Endodermal cell (in vitro differentiated cells): ENCODE measurements around the gene ZBTB8A. TPM values are rescaled to one million over a fixed set of nuclear protein-coding genes. Genes with fewer than 3 reads are reported as not detected.

Source experiments
- DNase-seq: peaks from one replicate; pipeline ENCODE4 v3.0.0-alpha.2; 2017
- H3K27ac ChIP-seq: 2 replicates; pipeline ENCODE4 v1.5.1; 2013; ENCODE audit warnings: mild to moderate bottlenecking, low read depth, low read length, moderate library complexity
- H3K27me3 ChIP-seq: 2 replicates; pipeline ENCODE4 v1.6.1; 2013; ENCODE audit warnings: mild to moderate bottlenecking, low read length, moderate library complexity; ENCODE audit not compliant: insufficient read depth, control insufficient read depth, poor library complexity, severe bottlenecking
- H3K36me3 ChIP-seq: 2 replicates; pipeline ENCODE4 v1.7.0; 2013; ENCODE audit warnings: mild to moderate bottlenecking, low read length, moderate library complexity; ENCODE audit not compliant: control insufficient read depth, insufficient read depth
- H3K4me1 ChIP-seq: one replicate; pipeline ENCODE4 v1.7.0; 2013; ENCODE audit warnings: low read length; ENCODE audit not compliant: control insufficient read depth, insufficient read depth
- H3K4me3 ChIP-seq: 2 replicates; pipeline ENCODE4 v1.5.1; 2013; ENCODE audit warnings: mild to moderate bottlenecking, low read length, moderate library complexity
- H3K9ac ChIP-seq: 2 replicates; pipeline ENCODE4 v1.6.1; 2013; ENCODE audit warnings: mild to moderate bottlenecking, low read length, moderate library complexity; ENCODE audit not compliant: poor library complexity, severe bottlenecking; ENCODE audit errors: extremely low read depth
- H3K9me3 ChIP-seq: 2 replicates; pipeline ENCODE4 v1.6.1; 2013; ENCODE audit warnings: mild to moderate bottlenecking, low read length, moderate library complexity; ENCODE audit not compliant: control insufficient read depth
- H3K27ac Mint-ChIP-seq: 2 replicates; pipeline ENCODE4 v1.8.0; 2020; ENCODE audit warnings: mixed read lengths
- H3K27me3 Mint-ChIP-seq: 2 replicates; pipeline ENCODE4 v1.8.0; 2021; ENCODE audit warnings: mild to moderate bottlenecking, mixed read lengths; ENCODE audit not compliant: insufficient read depth
- H3K36me3 Mint-ChIP-seq: 2 replicates; pipeline ENCODE4 v1.8.0; 2020; ENCODE audit warnings: low read depth, mixed read lengths
- H3K4me1 Mint-ChIP-seq: 2 replicates; pipeline ENCODE4 v1.8.0; 2020; ENCODE audit warnings: mixed read lengths
- H3K4me3 Mint-ChIP-seq: 2 replicates; pipeline ENCODE4 v1.8.0; 2020; ENCODE audit warnings: mild to moderate bottlenecking, moderate library complexity, mixed read lengths
- H3K9me3 Mint-ChIP-seq: 2 replicates; pipeline ENCODE4 v1.8.0; 2020; ENCODE audit warnings: mild to moderate bottlenecking, mixed read lengths
- WGBS, 2 experiments: methylation state at CpG; one replicate each; pipeline versions ENCODE4 v1.1.5 to v1.1.7; 2013; ENCODE audit warnings: missing lambda C conversion rate in 2 of 2, mixed read lengths in 1 of 2; ENCODE audit not compliant: insufficient coverage in 1 of 2, insufficient read length in 1 of 2; 5-methylcytosine and 5-hydroxymethylcytosine counted together
- total RNA-seq, 2 donors: library from RNA; stranded (reverse); fragmentation: NEBNext Ultra II Directional in 1 of 2; extraction: Animal tissue kit (Norgen Biotek cat#: 25700) in 1 of 2; gene quantifications; 2 replicates in 1 of 2; 3 replicates in 1 of 2; pipeline ENCODE4 v1.2.1, GENCODE V29; 2021
- TF ChIP-seq, protein P1 (sequence below): fragments of 200-600 bp; sonication (generic); conservative IDR thresholded peaks from 2 replicates; pipeline ENCODE4 v1.5.0; 2021; ENCODE audit warnings: antibody characterized with exemption, mild to moderate bottlenecking

ZBTB8A gene
- total RNA-seq, 2 donors from 2014 or later, result 22.6 to 25.3 TPM

DNA sequence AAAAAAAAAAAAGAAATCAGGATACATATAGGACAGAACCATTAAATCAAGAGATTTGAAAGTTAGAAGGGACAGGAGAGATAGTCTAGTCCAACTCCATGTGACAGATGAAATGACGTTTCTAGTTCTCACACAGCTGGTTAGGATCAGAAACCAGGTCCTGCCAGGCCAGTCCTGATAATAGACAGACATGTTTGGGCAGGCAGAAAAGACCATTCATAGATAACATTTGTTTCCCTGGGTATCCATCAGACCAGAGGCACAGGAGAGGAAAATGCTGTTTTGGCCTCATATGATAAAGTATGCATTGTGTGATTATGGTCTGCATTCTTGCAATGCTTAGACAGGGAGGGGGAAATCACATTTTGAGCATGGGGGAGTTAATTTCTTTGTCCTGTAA lies 45.0 kb upstream of the ZBTB8A start:
- H3K4me3 ChIP-seq, result no peak overlapping the region
- Mint-ChIP-seq H3K36me3 (peaks cover 3% of the 10 kb centered on the region), H3K9me3 (no peaks in the 10 kb centered on the region), H3K27ac (no peak overlapping the region), H3K27me3 (no peaks in the 10 kb centered on the region), H3K4me3 (no peak overlapping the region), H3K4me1 (peaks cover 16% of the 10 kb centered on the region)
- H3K36me3 ChIP-seq, result no peaks in the 10 kb centered on the region
- DNase-seq, result no peak
- no peaks in the 10 kb centered on the region for H3K9me3 ChIP-seq
- TF ChIP-seq, protein P1, sequence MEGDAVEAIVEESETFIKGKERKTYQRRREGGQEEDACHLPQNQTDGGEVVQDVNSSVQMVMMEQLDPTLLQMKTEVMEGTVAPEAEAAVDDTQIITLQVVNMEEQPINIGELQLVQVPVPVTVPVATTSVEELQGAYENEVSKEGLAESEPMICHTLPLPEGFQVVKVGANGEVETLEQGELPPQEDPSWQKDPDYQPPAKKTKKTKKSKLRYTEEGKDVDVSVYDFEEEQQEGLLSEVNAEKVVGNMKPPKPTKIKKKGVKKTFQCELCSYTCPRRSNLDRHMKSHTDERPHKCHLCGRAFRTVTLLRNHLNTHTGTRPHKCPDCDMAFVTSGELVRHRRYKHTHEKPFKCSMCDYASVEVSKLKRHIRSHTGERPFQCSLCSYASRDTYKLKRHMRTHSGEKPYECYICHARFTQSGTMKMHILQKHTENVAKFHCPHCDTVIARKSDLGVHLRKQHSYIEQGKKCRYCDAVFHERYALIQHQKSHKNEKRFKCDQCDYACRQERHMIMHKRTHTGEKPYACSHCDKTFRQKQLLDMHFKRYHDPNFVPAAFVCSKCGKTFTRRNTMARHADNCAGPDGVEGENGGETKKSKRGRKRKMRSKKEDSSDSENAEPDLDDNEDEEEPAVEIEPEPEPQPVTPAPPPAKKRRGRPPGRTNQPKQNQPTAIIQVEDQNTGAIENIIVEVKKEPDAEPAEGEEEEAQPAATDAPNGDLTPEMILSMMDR, result no peak
- H3K27ac ChIP-seq, result no peak overlapping the region
- WGBS, 2 experiments, result 88 to 100% methylated on average over 1 of the region's 1 CpG
- no peak overlapping the region for H3K9ac ChIP-seq
- H3K4me1 ChIP-seq, result no peaks in the 10 kb centered on the region
- no peaks in the 10 kb centered on the region for H3K27me3 ChIP-seq

DNA sequence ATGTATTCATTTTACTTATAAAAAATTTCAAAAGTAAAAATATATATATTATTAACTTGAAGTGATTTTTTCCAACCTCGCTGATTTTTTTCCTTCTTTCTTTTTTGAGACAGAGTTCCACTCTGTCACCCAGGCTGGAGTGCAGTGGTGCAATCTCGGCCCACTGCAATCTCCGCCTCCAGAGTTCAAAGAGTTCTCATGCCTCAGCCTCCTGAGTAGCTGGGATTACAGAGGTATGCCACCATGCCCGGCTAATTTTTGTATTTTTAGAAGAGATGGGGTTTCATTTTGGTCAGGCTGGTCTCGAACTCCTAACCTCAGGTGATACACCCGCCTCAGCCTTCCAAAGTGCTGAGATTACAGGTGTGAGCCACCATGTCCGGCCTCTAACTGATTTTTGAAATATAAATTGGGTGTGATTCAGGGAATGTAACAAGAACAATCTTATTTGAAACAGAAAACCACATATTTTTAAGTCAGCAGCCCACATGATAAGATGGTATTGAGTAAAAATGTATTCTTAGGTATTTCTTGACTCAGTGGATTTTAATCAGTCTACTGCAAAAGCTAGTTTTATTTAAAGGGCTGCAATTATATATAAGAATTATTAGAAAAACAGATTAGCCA lies 44.4 kb upstream of the ZBTB8A start:
- Histone ChIP-seq H3K9me3 (no peaks in the 10 kb centered on the region), H3K4me1 (no peaks in the 10 kb centered on the region), H3K36me3 (no peaks in the 10 kb centered on the region), H3K27ac (no peak overlapping the region), H3K4me3 (no peak overlapping the region), H3K27me3 (no peaks in the 10 kb centered on the region), H3K9ac (no peak overlapping the region)
- peaks cover 14% of the 10 kb centered on the region for H3K4me1 Mint-ChIP-seq
- H3K27ac Mint-ChIP-seq, result no peak overlapping the region
- DNase-seq, result no peak
- H3K27me3 Mint-ChIP-seq, result no peaks in the 10 kb centered on the region
- H3K36me3 Mint-ChIP-seq, result peaks cover 3% of the 10 kb centered on the region
- TF ChIP-seq, protein P1, result no peak
- WGBS, 2 experiments, result 87 to 96% methylated on average over 3 to 7 of the region's 7 CpGs
- H3K9me3 Mint-ChIP-seq, result no peaks in the 10 kb centered on the region
- no peak overlapping the region for H3K4me3 Mint-ChIP-seq

DNA sequence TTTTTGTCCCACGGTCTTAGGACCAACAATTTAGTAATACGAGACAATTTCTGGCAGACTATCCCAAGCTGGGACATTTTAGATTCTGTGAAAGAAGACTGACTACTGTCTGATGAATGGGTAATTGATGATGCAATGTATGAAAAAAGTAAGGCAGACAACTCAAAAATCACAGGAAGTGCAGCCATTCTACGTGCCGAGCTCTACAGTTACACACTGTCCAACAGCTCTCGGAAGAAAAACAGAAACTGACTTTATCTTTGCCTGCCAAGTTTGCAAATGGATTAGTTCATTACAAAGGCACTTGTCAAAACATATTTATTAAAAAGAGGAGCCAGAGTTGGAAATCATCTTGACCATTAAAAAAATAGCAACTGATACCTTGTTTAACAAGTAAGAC lies 43.1 kb upstream of the ZBTB8A start:
- H3K4me3 Mint-ChIP-seq, result no peak overlapping the region
- no peak for DNase-seq

More for the DNA sequence above, 43.1 kb upstream of the ZBTB8A start:
- no peaks in the 10 kb centered on the region for H3K27me3 Mint-ChIP-seq
- peaks cover 3% of the 10 kb centered on the region for H3K36me3 Mint-ChIP-seq
- H3K27ac ChIP-seq, result no peak overlapping the region
- no peaks in the 10 kb centered on the region for H3K9me3 ChIP-seq
- H3K9me3 Mint-ChIP-seq, result no peaks in the 10 kb centered on the region
- H3K9ac ChIP-seq, result no peak overlapping the region
- 97 to 99% methylated on average over 5 of the region's 5 CpGs for WGBS, 2 experiments
- TF ChIP-seq, protein P1, result no peak
- peaks cover 12% of the 10 kb centered on the region for H3K4me1 Mint-ChIP-seq
- H3K4me1 ChIP-seq, result no peaks in the 10 kb centered on the region
- no peaks in the 10 kb centered on the region for H3K36me3 ChIP-seq
- H3K27me3 ChIP-seq, result no peaks in the 10 kb centered on the region
- no peak overlapping the region for H3K27ac Mint-ChIP-seq
- H3K4me3 ChIP-seq, result no peak overlapping the region
